Measurements from ENCODE around the gene NAGPA. TPM values are rescaled to one million over a fixed set of nuclear protein-coding genes. Genes with fewer than 3 reads are reported as not detected.

Gene NAGPA
- total RNA-seq, 1 donor from 2014 or later, result 29.9 TPM

Other genes with a start within 250 kb of the NAGPA start
- not detected for gene SEPTIN12, start 245.6 kb downstream of the NAGPA start, total RNA-seq (ENCODE audit: insufficient read depth, low replicate concordance)
- gene SMIM22, start 238.6 kb downstream of the NAGPA start, total RNA-seq (ENCODE audit: insufficient read depth, low replicate concordance), result not detected
- gene ROGDI, start 231.3 kb downstream of the NAGPA start, total RNA-seq (ENCODE audit: insufficient read depth, low replicate concordance), result 27.0 TPM
- gene GLYR1, start 186.6 kb downstream of the NAGPA start, total RNA-seq (ENCODE audit: insufficient read depth, low replicate concordance), result 28.6 TPM
- gene UBN1, start 186.5 kb downstream of the NAGPA start, total RNA-seq (ENCODE audit: insufficient read depth, low replicate concordance), result 31.3 TPM
- 32.3 TPM for gene PPL, start 96.8 kb downstream of the NAGPA start, total RNA-seq (ENCODE audit: insufficient read depth, low replicate concordance)
- gene SEC14L5, start 75.6 kb downstream of the NAGPA start, total RNA-seq (ENCODE audit: insufficient read depth, low replicate concordance), result 0.72 TPM
- gene C16orf89, start 32.0 kb upstream of the NAGPA start, total RNA-seq (ENCODE audit: insufficient read depth, low replicate concordance), result not detected
- 20.2 TPM for gene ALG1, start 37.9 kb upstream of the NAGPA start, total RNA-seq (ENCODE audit: insufficient read depth, low replicate concordance)
- gene EEF2KMT, start 63.9 kb upstream of the NAGPA start, total RNA-seq (ENCODE audit: insufficient read depth, low replicate concordance), result 11.1 TPM